Right lobe of liver (tissue), 6 donors: ENCODE data around the gene CALHM2. TPM values are rescaled to one million over a fixed set of nuclear protein-coding genes. Genes with fewer than 3 reads are reported as not detected.

Source experiments
- ATAC-seq, 4 donors: fragments of 200-7000 bp; cut with Tn5 transposase; one replicate each; pipeline ENCODE4 v1.9.1; 2020; ENCODE audit warnings: mild to moderate bottlenecking in 4 of 4, moderate library complexity in 4 of 4
- DNase-seq, 3 donors: peaks; one replicate each; pipeline ENCODE4 v3.0.0-alpha.2; 2020
- H3K27ac ChIP-seq, 3 donors: fragments of 200-600 bp; one replicate each; pipeline ENCODE4 v1.8.0; 2022
- H3K27me3 ChIP-seq, 2 donors: fragments of 200-600 bp; one replicate each; pipeline ENCODE4 v1.8.0; 2022
- H3K36me3 ChIP-seq, 4 donors: fragments of 200-600 bp; sonication (generic) in 1 of 4; one replicate each; pipeline versions ENCODE4 v1.5.1 to v1.8.0; 2017 to 2022; ENCODE audit warnings: control low read depth in 1 of 4
- H3K4me1 ChIP-seq, 4 donors: fragments of 200-600 bp; sonication (generic) in 1 of 4; one replicate each; pipeline versions ENCODE4 v1.5.1 to v1.8.0; 2017 to 2022; ENCODE audit warnings: control low read depth in 1 of 4
- H3K4me3 ChIP-seq, 3 donors: fragments of 200-600 bp; one replicate each; pipeline ENCODE4 v1.8.0; 2022
- H3K9me3 ChIP-seq, 4 donors: fragments of 200-600 bp; sonication (generic) in 1 of 4; one replicate each; pipeline versions ENCODE4 v1.5.1 to v1.8.0; 2017 to 2022; ENCODE audit warnings: control low read depth in 1 of 4
- CTCF ChIP-seq, 4 donors: fragments of 200-600 bp in 3 of 4; fragments of 450-650 bp in 1 of 4; IDR thresholded peaks; one replicate each; pipeline versions ENCODE4 v1.5.1 to v1.8.0; 2016 to 2022; ENCODE audit warnings: antibody characterized with exemption in 4 of 4, mild to moderate bottlenecking in 2 of 4
- POLR2A ChIP-seq: fragments of 450-650 bp; IDR thresholded peaks from one replicate; pipeline ENCODE4 v1.6.1; 2017; ENCODE audit warnings: antibody characterized with exemption, mild to moderate bottlenecking
- WGBS: methylation state at CpG from one replicate; pipeline ENCODE4 v1.1.6; 2018; ENCODE audit warnings: low coverage, low lambda C conversion rate; ENCODE audit not compliant: insufficient coverage; ENCODE audit errors: missing lambda C conversion rate; 5-methylcytosine and 5-hydroxymethylcytosine counted together
- intact Hi-C, 2 donors: fragments of 100-400 bp; cut with DNase I; formaldehyde crosslinking; loops; one replicate each; pipeline versions ENCODE4 v1.11.2 to v1.14.1; 2022
- total RNA-seq, 6 experiments: library from RNA; depleted of rRNA in 2 of 6; stranded (reverse); fragments of >200 nt in 2 of 6; fragmentation: NEBNext Ultra II Directional in 3 of 6; extraction: Animal tissue kit (Norgen Biotek cat#: 25700) in 3 of 6; gene quantifications; one replicate each; pipeline versions ENCODE4 v1.1.0 to v1.2.4, GENCODE V29; 2016 to 2023
- donor health status: DM: no; HTN: yes; CAD: no.
- donor health status: DM: no; HTN: no; CAD: no.
- donor health status: DM: no; HTN: no; CAD: no.
- donor health status: DM: no; HTN: yes; CAD: no.
- donor health status: DM: no; HTN: yes; CAD: no.

CALHM2 gene
- total RNA-seq, 6 experiments from 2014 or later: 2.3 to 5.7 (median 3.7) TPM

GRCh38 chr10:103445767-103446567, 6.2 kb downstream of the CALHM2 start:
- ATAC-seq: peak; percentile 24 to 58 (median 38)
- no peaks in the 10 kb centered on the region for H3K4me1 ChIP-seq
- no peak overlapping the region for H3K4me3 ChIP-seq
- no peaks in the 10 kb centered on the region for H3K9me3 ChIP-seq
- H3K36me3 ChIP-seq: peaks cover 0 to 51% (median 28%) of the 10 kb centered on the region in 4 donors
- H3K27ac ChIP-seq: peak overlapping the region in 2 of 3 donors; percentile 18 to 65
- TF ChIP-seq POLR2A (no peak), CTCF (IDR thresholded peaks at IDR 0.05) (no peak)
- 60% methylated on average over 5 of the region's 12 CpGs for WGBS
- intact Hi-C loops: no loop called here
- no peak for DNase-seq
- H3K27me3 ChIP-seq: no peaks in the 10 kb centered on the region

- WGBS: 53% methylated on average over 6 of the region's 9 CpGs
- TF ChIP-seq POLR2A: no peak
- TF ChIP-seq CTCF (IDR thresholded peaks at IDR 0.05): no peak
- H3K27me3 ChIP-seq: no peaks in the 10 kb centered on the region
- H3K27ac ChIP-seq: peak overlapping the region in 2 of 3 donors; percentile 18 to 65
- no peaks in the 10 kb centered on the region for H3K4me1 ChIP-seq
- DNase-seq (no peak), ATAC-seq (no peak)
- peaks cover 0 to 57% (median 29%) of the 10 kb centered on the region in 4 donors for H3K36me3 ChIP-seq
- no peak overlapping the region for H3K4me3 ChIP-seq
- intact Hi-C loops: no loop called here
- H3K9me3 ChIP-seq: no peaks in the 10 kb centered on the region
These were observed 6.8 kb downstream of the CALHM2 start for GRCh38 chr10:103445366-103445765.

- no peak for TF ChIP-seq CTCF (IDR thresholded peaks at IDR 0.05)
- TF ChIP-seq POLR2A: no peak
- intact Hi-C loops: no loop called here
- H3K27ac ChIP-seq: no peak overlapping the region
- DNase-seq: no peak
- H3K4me1 ChIP-seq: no peaks in the 10 kb centered on the region
- no peak overlapping the region for H3K4me3 ChIP-seq
- H3K9me3 ChIP-seq: no peaks in the 10 kb centered on the region
- H3K27me3 ChIP-seq: no peaks in the 10 kb centered on the region
- no CpG with 5 or more reads among the region's 10 CpGs for WGBS
- peaks cover 0 to 66% (median 35%) of the 10 kb centered on the region in 4 donors for H3K36me3 ChIP-seq
- ATAC-seq: no peak
These were observed 7.7 kb downstream of the CALHM2 start for GRCh38 chr10:103444478-103444877.

- ATAC-seq: no peak
- DNase-seq: no peak
- H3K9me3 ChIP-seq: no peaks in the 10 kb centered on the region
- H3K4me1 ChIP-seq: no peaks in the 10 kb centered on the region
- H3K27ac ChIP-seq: no peak overlapping the region
- peaks cover 0 to 73% (median 39%) of the 10 kb centered on the region in 4 donors for H3K36me3 ChIP-seq
- intact Hi-C loops: no loop called here
- no peak for TF ChIP-seq POLR2A
- no peak for TF ChIP-seq CTCF (IDR thresholded peaks at IDR 0.05)
- no peaks in the 10 kb centered on the region for H3K27me3 ChIP-seq
- H3K4me3 ChIP-seq: no peak overlapping the region
- no CpG with 5 or more reads among the region's 23 CpGs for WGBS
These were observed 8.5 kb downstream of the CALHM2 start for GRCh38 chr10:103443475-103444185.
